Measurements from ENCODE around the gene GPR142. TPM values are rescaled to one million over a fixed set of nuclear protein-coding genes. Genes with fewer than 3 reads are reported as not detected.
A peak's percentile ranks its signal among the peaks of the same experiment; 100 is the strongest.

Gene GPR142
- total and polyA plus RNA-seq, 10 of the 15 experiments (the other 5 are each of a cell fraction or from before 2014, with no cell fraction given): not detected

DNA sequence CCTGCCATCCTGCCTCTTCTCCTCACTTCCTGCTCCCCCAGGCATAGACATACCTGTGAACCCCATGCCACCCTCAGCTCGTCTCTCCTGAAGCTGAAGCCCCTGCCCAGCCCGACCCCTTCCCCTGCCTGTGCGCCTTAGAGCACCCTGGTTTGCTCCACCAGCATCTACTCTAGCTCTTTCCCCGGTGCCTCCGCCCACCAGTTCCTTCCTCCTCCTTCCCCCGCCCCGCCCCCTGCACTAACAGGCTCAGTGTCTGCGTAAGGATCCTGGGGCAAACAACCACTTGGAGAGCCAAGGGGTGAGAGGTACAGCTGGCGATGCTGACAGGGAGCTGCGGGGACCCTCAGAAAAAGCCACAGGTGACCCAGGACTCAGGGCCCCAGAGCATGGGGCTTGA, 1.9 kb downstream of the GPR142 start:
- no peak overlapping the region for H3K9ac ChIP-seq (ENCODE audit: control insufficient read depth, insufficient read depth, low read length)
- no peak overlapping the region for H3K4me3 ChIP-seq
- peaks cover 7% of the 10 kb centered on the region for H3K4me1 ChIP-seq (ENCODE audit: control insufficient read depth, insufficient read depth, low read length)
- ChIA-PET CTCF (interaction anchor here (0.5 to 6.9 kb wide), 31 partner anchors 9 to 751 kb away, joined by 3 to 114 read pairs (median 5); partner anchors contain the start of gene CD300LB), SMC1A (ENCODE audit: uncharacterized antibody, unreplicated experiment) (interaction anchor here (0.6 to 5.8 kb wide), 12 partner anchors 10 to 266 kb away, joined by 3 to 47 read pairs (median 5); partner anchors contain the start of gene CD300LB), POLR2A (no interaction called here), RAD21 (ENCODE audit: unreplicated experiment) (interaction anchor here (0.9 to 6.1 kb wide), 12 partner anchors 9 to 280 kb away, joined by 3 to 83 read pairs (median 6); partner anchors contain the start of gene CD300LB)
- no peaks in the 10 kb centered on the region for H4K20me1 ChIP-seq (ENCODE audit: control insufficient read depth, insufficient read depth)
- no peak overlapping the region for H3K27ac ChIP-seq (ENCODE audit: control insufficient read depth, insufficient read depth)
- TF ChIP-seq TCF7 (IDR thresholded peaks at IDR 0.05; ENCODE audit: borderline replicate concordance) (no peak), EGR1 (IDR thresholded peaks at IDR 0.05; ENCODE audit: borderline replicate concordance in 1 of 2, low read depth in 2 of 2, low read length in 2 of 2) (0 out of 3 replicates have a peak, but pooled peaks of 1 of the 2 experiments have one; percentile 8)
- in situ Hi-C loops (cut with MboI) (no loop called here), intact Hi-C loops (cut with micrococcal nuclease; ENCODE audit: unreplicated experiment) (loop anchor here (2.0 kb wide), 3 partner anchors 88 to 234 kb away; no protein-coding TSS in a partner anchor)
- no peaks in the 10 kb centered on the region for H3K36me3 ChIP-seq (ENCODE audit: control insufficient read depth in 2 of 2, insufficient read depth in 2 of 2, low read length in 1 of 2)
- H3K9me3 ChIP-seq (replicated peaks; ENCODE audit: control insufficient read depth, insufficient read depth, low read length): no peaks in the 10 kb centered on the region
- FAIRE-seq (no peak), DNase-seq (ENCODE audit: low read depth, low spot score) (no peak), ATAC-seq (peak; percentile 72)
- no peaks in the 10 kb centered on the region for H3K79me2 ChIP-seq (ENCODE audit: control insufficient read depth, insufficient read depth, low read length)
- WGBS (ENCODE audit: insufficient coverage, insufficient replicate concordance, low lambda C conversion rate, missing lambda C conversion rate): 0% methylated on average over 3 of the region's 10 CpGs
- H3K4me2 ChIP-seq (ENCODE audit: control insufficient read depth, insufficient read depth): no peak overlapping the region
- no TSS peak for BruUV-seq (replicated peaks)
- H3K27me3 ChIP-seq (replicated peaks in 1 of 2; ENCODE audit: control insufficient read depth in 2 of 2, insufficient read depth in 2 of 2, low read length in 1 of 2): no peaks in the 10 kb centered on the region; a peak in 2 of 4 replicates
- no peak overlapping the region for H2AFZ ChIP-seq (ENCODE audit: control insufficient read depth, low read depth, low read length)

GRCh38 chr17:74369665-74370490, 2.6 kb downstream of the GPR142 start:
- Histone ChIP-seq H3K27ac (ENCODE audit: control insufficient read depth, insufficient read depth) (no peak overlapping the region), H3K36me3 (ENCODE audit: control insufficient read depth in 2 of 2, insufficient read depth in 2 of 2, low read length in 1 of 2) (no peaks in the 10 kb centered on the region), H3K4me2 (ENCODE audit: control insufficient read depth, insufficient read depth) (no peak overlapping the region), H3K79me2 (ENCODE audit: control insufficient read depth, insufficient read depth, low read length) (no peaks in the 10 kb centered on the region), H4K20me1 (ENCODE audit: control insufficient read depth, insufficient read depth) (no peaks in the 10 kb centered on the region), H3K9me3 (replicated peaks; ENCODE audit: control insufficient read depth, insufficient read depth, low read length) (no peaks in the 10 kb centered on the region), H3K27me3 (replicated peaks in 1 of 2; ENCODE audit: control insufficient read depth in 2 of 2, insufficient read depth in 2 of 2, low read length in 1 of 2) (no peaks in the 10 kb centered on the region; a peak in 2 of 4 replicates), H3K4me3 (no peak overlapping the region), H3K4me1 (ENCODE audit: control insufficient read depth, insufficient read depth, low read length) (peaks cover 7% of the 10 kb centered on the region), H3K9ac (ENCODE audit: control insufficient read depth, insufficient read depth, low read length) (no peak overlapping the region), H2AFZ (ENCODE audit: control insufficient read depth, low read depth, low read length) (no peak overlapping the region)
- DNase-seq (ENCODE audit: low read depth, low spot score) (no peak), ATAC-seq (no peak), FAIRE-seq (no peak)
- TF ChIP-seq LARP7 (IDR thresholded peaks at IDR 0.05) (no peak), RB1 (IDR thresholded peaks at IDR 0.05; ENCODE audit: borderline replicate concordance) (no peak)
- 58% methylated on average over 17 of the region's 17 CpGs for WGBS (ENCODE audit: insufficient coverage, insufficient replicate concordance, low lambda C conversion rate, missing lambda C conversion rate)
- intact Hi-C loops (cut with micrococcal nuclease; ENCODE audit: unreplicated experiment): loop anchor here (2.0 kb wide), 3 partner anchors 87 to 233 kb away; no protein-coding TSS in a partner anchor
- in situ Hi-C loops (cut with MboI): no loop called here
- BruUV-seq (replicated peaks): no TSS peak
- RAD21 ChIA-PET (ENCODE audit: unreplicated experiment): interaction anchor here (0.8 to 6.1 kb wide), 7 partner anchors 8 to 280 kb away, joined by 3 to 83 read pairs (median 11); partner anchors contain the start of gene CD300LB
- CTCF ChIA-PET: interaction anchor here (0.5 to 6.9 kb wide), 19 partner anchors 9 to 750 kb away, joined by 3 to 114 read pairs (median 8); partner anchors contain the start of gene CD300LB
- POLR2A ChIA-PET: interaction anchor here (0.5 kb wide), 1 partner anchor 147 kb away, joined by 3 read pairs; no protein-coding TSS in a partner anchor
- SMC1A ChIA-PET (ENCODE audit: uncharacterized antibody, unreplicated experiment): interaction anchor here (0.6 to 5.8 kb wide), 9 partner anchors 10 to 266 kb away, joined by 3 to 47 read pairs (median 6); partner anchors contain the start of gene CD300LB

Measured in GM12878 (cell line).